SU-DHL-6 (cell line): ENCODE data around the gene PLEKHA5.

Experiments used
- CTCF ChIP-seq: fragments of 200-600 bp; sonication (generic); IDR thresholded peaks from one replicate; pipeline ENCODE4 v1.5.1; 2017; ENCODE audit warnings: antibody characterized with exemption, mild to moderate bottlenecking, low read length, moderate library complexity; ENCODE audit not compliant: insufficient read depth, poor library complexity, severe bottlenecking
- EZH2phosphoT487 ChIP-seq: fragments of 200-600 bp; sonication (generic), shearing (Covaris generic); conservative IDR thresholded peaks from 2 replicates; pipeline ENCODE4 v1.6.1; 2018; ENCODE audit warnings: mild to moderate bottlenecking, antibody characterized with exemption, low read length, moderate library complexity, mixed read lengths

- TF ChIP-seq EZH2phosphoT487 (no peak), CTCF (no peak)
Observed at GRCh38 chr12:19375888-19376287, 246.4 kb downstream of the PLEKHA5 start.
